ENCODE measurements around the gene CELF4.

DNA sequence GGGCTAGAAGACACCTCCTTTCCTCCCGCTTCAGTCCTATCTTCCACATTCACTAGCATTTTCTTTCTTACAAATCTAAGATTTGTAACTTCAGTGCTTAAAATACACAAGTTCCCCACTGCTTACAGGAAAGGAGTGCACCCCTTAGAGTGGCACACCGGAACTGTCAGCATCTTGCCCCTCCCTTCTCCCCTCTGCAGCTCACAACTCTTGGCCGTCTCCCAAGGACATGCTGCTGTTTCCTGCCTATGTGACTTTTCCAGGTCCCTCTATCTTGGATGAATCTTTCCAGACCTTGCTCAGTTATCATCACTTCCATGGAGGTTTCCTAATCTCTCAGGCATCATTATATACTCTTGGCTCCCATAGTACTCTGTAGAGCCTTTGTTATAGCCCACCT is 334.8 kb downstream of the CELF4 start:
- TF ChIP-seq, protein P1, sequence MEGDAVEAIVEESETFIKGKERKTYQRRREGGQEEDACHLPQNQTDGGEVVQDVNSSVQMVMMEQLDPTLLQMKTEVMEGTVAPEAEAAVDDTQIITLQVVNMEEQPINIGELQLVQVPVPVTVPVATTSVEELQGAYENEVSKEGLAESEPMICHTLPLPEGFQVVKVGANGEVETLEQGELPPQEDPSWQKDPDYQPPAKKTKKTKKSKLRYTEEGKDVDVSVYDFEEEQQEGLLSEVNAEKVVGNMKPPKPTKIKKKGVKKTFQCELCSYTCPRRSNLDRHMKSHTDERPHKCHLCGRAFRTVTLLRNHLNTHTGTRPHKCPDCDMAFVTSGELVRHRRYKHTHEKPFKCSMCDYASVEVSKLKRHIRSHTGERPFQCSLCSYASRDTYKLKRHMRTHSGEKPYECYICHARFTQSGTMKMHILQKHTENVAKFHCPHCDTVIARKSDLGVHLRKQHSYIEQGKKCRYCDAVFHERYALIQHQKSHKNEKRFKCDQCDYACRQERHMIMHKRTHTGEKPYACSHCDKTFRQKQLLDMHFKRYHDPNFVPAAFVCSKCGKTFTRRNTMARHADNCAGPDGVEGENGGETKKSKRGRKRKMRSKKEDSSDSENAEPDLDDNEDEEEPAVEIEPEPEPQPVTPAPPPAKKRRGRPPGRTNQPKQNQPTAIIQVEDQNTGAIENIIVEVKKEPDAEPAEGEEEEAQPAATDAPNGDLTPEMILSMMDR (IDR thresholded peaks at IDR 0.05; ENCODE audit: borderline replicate concordance, extremely low read depth, low read length, poor library complexity, severe bottlenecking): no peak
- no peak for TF ChIP-seq EZH2 (IDR thresholded peaks at IDR 0.05; ENCODE audit: borderline replicate concordance, low read depth, low read length, severe bottlenecking)

All from DND-41 (cell line).